Sciatic nerve (tissue), 2 donors: ENCODE data around the gene COA3. TPM values are rescaled to one million over a fixed set of nuclear protein-coding genes. Genes with fewer than 3 reads are reported as not detected.

Experiments
- ATAC-seq: fragments of 200-7000 bp; cut with Tn5 transposase; one replicate; pipeline ENCODE4 v1.9.1; 2020; ENCODE audit warnings: mild to moderate bottlenecking, moderate library complexity
- DNase-seq: peaks from one replicate; pipeline ENCODE4 v3.0.0-alpha.2; 2020; ENCODE audit warnings: low spot score
- intact Hi-C: fragments of 100-400 bp; cut with DNase I; formaldehyde crosslinking; loops from one replicate; pipeline ENCODE4 v1.14.2; 2022
- total RNA-seq: library from RNA; stranded (reverse); fragmentation: NEBNext Ultra II Directional; extraction: Animal tissue kit (Norgen Biotek cat#: 25700); gene quantifications from one replicate; pipeline ENCODE4 v1.2.1, GENCODE V29; 2021
- donor health status: DM: no; HTN: no; CAD: no.
- donor health status: DM: no; HTN: no; CAD: no.

Gene COA3
- total RNA-seq, result 36.1 TPM

GRCh38 chr17:42798383-42799380, at the start of gene COA3, which contains the start of gene CNTD1:
Gene COA3 (minus strand): TSS chr17:42798704. CDS start chr17:42798681, 23 bp downstream.
Gene CNTD1 (plus strand): TSS chr17:42798861. CDS start chr17:42799068, 207 bp downstream.
- peak; percentile 90 for DNase-seq
- intact Hi-C loops, result loop anchor here (10.0 kb wide), 1 partner anchor 584 kb away; no protein-coding TSS in a partner anchor
- peak; percentile 97 for ATAC-seq

GRCh38 chr17:42848093-42848492, 49.6 kb upstream of the COA3 start:
- ATAC-seq, result no peak
- intact Hi-C loops, result loop anchor here (10.0 kb wide), 1 partner anchor 87 kb away; no protein-coding TSS in a partner anchor
- DNase-seq, result no peak

- DNase-seq (no peak), ATAC-seq (peak; percentile 21)
- intact Hi-C loops, result loop anchor here (10.0 kb wide), 1 partner anchor 88 kb away; no protein-coding TSS in a partner anchor
These were observed 48.2 kb upstream of the COA3 start for GRCh38 chr17:42846594-42847280.

GRCh38 chr17:42845918-42846593, 47.6 kb upstream of the COA3 start:
- intact Hi-C loops, result loop anchor here (10.0 kb wide), 1 partner anchor 89 kb away; no protein-coding TSS in a partner anchor
- peak; percentile 23 for ATAC-seq
- no peak for DNase-seq

GRCh38 chr17:42845556-42845917, 47.0 kb upstream of the COA3 start:
- DNase-seq (no peak), ATAC-seq (no peak)
- intact Hi-C loops, result loop anchor here (10.0 kb wide), 1 partner anchor 89 kb away; no protein-coding TSS in a partner anchor

GRCh38 chr17:42844761-42845555, 46.5 kb upstream of the COA3 start:
- intact Hi-C loops, result loop anchor here (10.0 kb wide), 1 partner anchor 90 kb away; no protein-coding TSS in a partner anchor
- no peak for DNase-seq
- ATAC-seq, result peak; percentile 3

- ATAC-seq (peak; percentile 42), DNase-seq (no peak)
- intact Hi-C loops, result loop anchor here (10.0 kb wide), 1 partner anchor 91 kb away; no protein-coding TSS in a partner anchor
These were observed 45.8 kb upstream of the COA3 start, which contains the start of gene AOC2 for GRCh38 chr17:42844271-42844670. Gene AOC2 (plus strand): TSS chr17:42844580. CDS start chr17:42844627, 47 bp downstream.

- ATAC-seq (peak; percentile 81), DNase-seq (no peak)
- intact Hi-C loops, result loop anchor here (10.0 kb wide), 1 partner anchor 91 kb away; no protein-coding TSS in a partner anchor
These were observed 44.9 kb upstream of the COA3 start for GRCh38 chr17:42843358-42843934.

GRCh38 chr17:42841975-42842685, 43.6 kb upstream of the COA3 start:
- intact Hi-C loops, result loop anchor here (10.0 kb wide), 1 partner anchor 93 kb away; no protein-coding TSS in a partner anchor
- ATAC-seq, result no peak
- no peak for DNase-seq

GRCh38 chr17:42835732-42836131, 37.2 kb upstream of the COA3 start:
- ATAC-seq (no peak), DNase-seq (no peak)
- intact Hi-C loops, result no loop called here

GRCh38 chr17:42833767-42834422, 35.4 kb upstream of the COA3 start:
- peak; percentile 28 for ATAC-seq
- DNase-seq, result no peak
- intact Hi-C loops, result no loop called here

GRCh38 chr17:42832934-42833766, 34.6 kb upstream of the COA3 start, which contains the start of gene PSME3:
Gene PSME3 (plus strand): TSS chr17:42833397. CDS start chr17:42833632, 235 bp downstream.
- intact Hi-C loops, result no loop called here
- ATAC-seq (peak; percentile 98), DNase-seq (peak; percentile 94)

- DNase-seq (no peak), ATAC-seq (peak; percentile 13)
- intact Hi-C loops, result no loop called here
These were observed 33.9 kb upstream of the COA3 start for GRCh38 chr17:42832213-42832933.

GRCh38 chr17:42830971-42831370, 32.5 kb upstream of the COA3 start:
- ATAC-seq (no peak), DNase-seq (no peak)
- intact Hi-C loops, result no loop called here

GRCh38 chr17:42827472-42827871, 29.0 kb upstream of the COA3 start:
- DNase-seq (no peak), ATAC-seq (no peak)
- intact Hi-C loops, result no loop called here
